ENCODE data around the gene SP1.
A peak's percentile ranks its signal among the peaks of the same experiment; 100 is the strongest.
"Not testable (repeated sequence)": the region's sequence is repeated elsewhere in the genome, so short reads cannot be mapped to it uniquely, and the experiment has no call there.

SP1 gene

DNA sequence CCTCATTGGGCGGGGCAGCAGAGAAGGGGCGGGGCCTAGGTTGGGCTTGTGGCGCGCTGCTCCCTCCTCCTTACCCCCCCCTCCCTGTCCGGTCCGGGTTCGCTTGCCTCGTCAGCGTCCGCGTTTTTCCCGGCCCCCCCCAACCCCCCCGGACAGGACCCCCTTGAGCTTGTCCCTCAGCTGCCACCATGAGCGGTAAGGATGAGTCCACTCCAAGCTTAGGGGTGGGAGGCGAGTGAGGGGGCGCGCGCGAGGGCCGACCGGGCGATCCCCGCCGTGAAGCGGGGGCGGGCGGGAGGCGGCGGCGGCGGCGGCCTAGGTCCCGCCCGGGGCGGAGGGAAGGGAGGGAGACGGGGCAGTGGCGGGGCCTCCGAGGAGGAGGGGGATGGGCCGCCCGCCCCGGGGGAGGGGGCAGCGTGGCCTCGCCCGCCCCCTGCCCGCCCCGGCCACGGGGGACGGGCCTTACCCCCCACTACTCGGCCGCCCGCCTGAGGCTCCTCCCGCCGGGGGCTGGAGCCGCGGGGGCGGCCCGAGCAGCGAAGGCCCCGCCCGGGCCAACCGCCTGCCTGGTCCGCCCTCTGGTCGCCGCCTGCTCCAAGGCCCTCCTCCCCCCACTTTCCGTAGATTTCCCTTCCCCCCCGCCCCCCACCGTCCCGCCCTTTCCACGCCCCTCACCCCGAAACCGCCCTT lies at the start of gene SP1:
SP1 (plus strand) TSS at position 73 of the 690 bp plus-strand sequence; CDS start at position 189, 116 bp downstream.
- no peaks in the 10 kb centered on the region for H3K9me3 ChIP-seq (ENCODE audit: control insufficient read depth, insufficient read depth, low read length)
- H3K4me1 ChIP-seq (ENCODE audit: insufficient read depth, low read length): peaks cover 16% of the 10 kb centered on the region
- peak within 1 kb of the TSS; percentile 83 for H3K9ac ChIP-seq (ENCODE audit: low read depth, low read length)
- H3K36me3 ChIP-seq (ENCODE audit: insufficient read depth, low read length): peaks cover 20% of the 10 kb centered on the region

DNA sequence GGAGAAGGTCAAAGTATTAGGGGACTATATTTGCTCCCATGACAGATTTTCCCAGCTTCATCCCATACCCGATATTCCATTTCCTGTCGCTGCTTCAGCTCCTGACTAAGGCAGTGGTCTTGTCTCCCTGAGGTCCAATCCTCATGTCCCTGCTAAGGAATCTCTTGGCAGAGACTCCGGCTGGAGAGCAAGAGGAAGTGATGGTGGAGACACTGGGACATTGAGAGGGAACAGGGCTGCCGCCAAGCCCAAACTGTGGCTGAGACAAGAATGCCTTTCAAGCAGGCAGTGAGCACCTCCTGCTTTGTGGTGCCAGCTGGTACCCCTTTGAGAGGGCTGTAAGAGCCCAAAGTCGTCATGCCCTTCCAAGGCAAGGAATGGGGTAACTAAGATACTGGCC lies 49.3 kb upstream of the SP1 start:
- Histone ChIP-seq H3K4me1 (ENCODE audit: insufficient read depth, low read length) (peaks cover 9% of the 10 kb centered on the region), H3K9me3 (ENCODE audit: control insufficient read depth, insufficient read depth, low read length) (no peaks in the 10 kb centered on the region), H3K36me3 (ENCODE audit: insufficient read depth, low read length) (no peaks in the 10 kb centered on the region), H3K9ac (ENCODE audit: low read depth, low read length) (no peak overlapping the region)

DNA sequence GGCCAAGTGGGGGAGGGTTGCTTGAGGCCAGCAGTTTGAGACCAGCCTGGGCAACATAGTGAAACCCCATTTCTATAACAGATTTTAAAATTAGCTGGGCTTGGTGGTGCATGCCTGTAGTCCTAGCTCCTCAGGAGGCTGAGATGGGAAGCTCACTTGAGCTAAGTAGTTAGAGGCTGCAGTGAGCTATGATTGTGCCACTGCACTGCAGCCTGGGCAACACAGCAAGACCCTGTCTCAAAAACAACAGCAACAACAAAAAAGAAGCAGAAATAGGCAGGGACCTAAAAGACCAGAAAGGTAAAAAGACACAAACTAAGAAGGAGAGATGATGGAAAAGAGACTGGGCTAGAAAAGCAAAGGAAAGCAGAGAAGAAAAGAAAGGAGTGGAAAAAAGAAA lies 47.6 kb upstream of the SP1 start:
- H3K36me3 ChIP-seq (ENCODE audit: insufficient read depth, low read length); H3K9ac ChIP-seq (ENCODE audit: low read depth, low read length); H3K9me3 ChIP-seq (ENCODE audit: control insufficient read depth, insufficient read depth, low read length): not testable (repeated sequence)
- peaks cover 13% of the 10 kb centered on the region for H3K4me1 ChIP-seq (ENCODE audit: insufficient read depth, low read length)

DNA sequence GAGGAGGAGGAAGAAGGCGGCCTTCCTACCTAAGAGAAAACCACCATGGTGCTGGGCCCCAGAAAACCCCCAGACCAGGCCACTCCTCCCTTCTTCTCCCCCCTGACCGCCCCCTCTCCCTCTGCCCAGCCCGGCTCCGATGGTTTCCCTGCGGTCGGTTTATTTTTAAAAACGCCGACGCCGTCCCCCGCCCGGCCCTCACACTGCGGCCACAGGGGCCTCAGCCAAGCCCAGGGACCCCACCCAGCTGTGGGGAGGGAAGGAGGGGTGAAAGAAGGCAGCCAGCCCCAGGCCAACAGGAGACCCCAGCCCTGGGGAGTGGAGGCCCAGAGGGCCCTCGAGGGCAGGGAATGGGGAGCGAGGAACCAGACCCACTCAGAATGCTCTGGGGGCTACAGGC lies 47.2 kb upstream of the SP1 start:
- H3K9ac ChIP-seq (ENCODE audit: low read depth, low read length): no peak overlapping the region
- H3K4me1 ChIP-seq (ENCODE audit: insufficient read depth, low read length): peaks cover 15% of the 10 kb centered on the region
- no peaks in the 10 kb centered on the region for H3K36me3 ChIP-seq (ENCODE audit: insufficient read depth, low read length)
- H3K9me3 ChIP-seq (ENCODE audit: control insufficient read depth, insufficient read depth, low read length): no peaks in the 10 kb centered on the region

DNA sequence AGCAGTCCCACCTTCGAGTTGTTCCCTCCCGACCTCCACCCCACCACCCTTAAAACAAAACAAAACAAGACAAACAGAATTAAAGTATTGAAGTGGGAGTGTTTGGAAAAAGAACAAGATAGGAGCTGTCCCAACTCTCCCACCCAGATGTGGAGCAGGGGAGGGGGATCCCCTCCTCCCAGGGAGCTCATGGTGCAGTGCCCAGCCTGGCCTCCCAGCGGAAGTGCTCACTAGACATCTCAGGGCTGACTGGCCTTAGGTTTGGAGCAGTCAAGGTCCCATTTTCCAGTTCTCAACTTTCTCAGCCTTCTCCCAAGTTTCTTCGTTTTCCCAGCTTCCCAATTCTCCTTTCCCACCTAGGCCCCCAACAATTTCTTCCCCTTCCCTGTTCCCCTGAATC lies 46.7 kb upstream of the SP1 start:
- no peaks in the 10 kb centered on the region for H3K9me3 ChIP-seq (ENCODE audit: control insufficient read depth, insufficient read depth, low read length)
- H3K4me1 ChIP-seq (ENCODE audit: insufficient read depth, low read length): peaks cover 19% of the 10 kb centered on the region
- H3K9ac ChIP-seq (ENCODE audit: low read depth, low read length): no peak overlapping the region

DNA sequence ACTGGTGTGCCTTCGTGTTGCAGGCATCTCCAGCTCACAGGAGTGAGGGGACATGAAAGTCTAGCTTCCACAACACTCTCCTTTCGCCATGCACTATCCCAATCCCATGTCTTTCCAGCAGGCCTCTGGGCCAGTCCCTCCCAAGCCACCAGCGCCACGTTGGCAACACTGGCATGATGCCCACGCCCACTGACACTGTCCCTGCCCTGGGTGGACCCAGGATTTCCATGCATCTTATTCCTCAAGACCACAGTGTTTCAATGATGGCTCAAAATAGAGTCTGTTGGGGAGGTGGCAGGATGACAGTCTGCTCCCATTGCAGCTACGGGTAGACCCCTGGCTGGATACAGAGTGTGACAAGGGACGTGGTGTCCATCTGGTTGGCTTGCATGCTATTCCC lies 46.1 kb upstream of the SP1 start:
- Histone ChIP-seq H3K36me3 (ENCODE audit: insufficient read depth, low read length) (no peaks in the 10 kb centered on the region), H3K9me3 (ENCODE audit: control insufficient read depth, insufficient read depth, low read length) (no peaks in the 10 kb centered on the region), H3K9ac (ENCODE audit: low read depth, low read length) (no peak overlapping the region), H3K4me1 (ENCODE audit: insufficient read depth, low read length) (peaks cover 21% of the 10 kb centered on the region)

More for the DNA sequence above, 46.7 kb upstream of the SP1 start:
- no peaks in the 10 kb centered on the region for H3K36me3 ChIP-seq (ENCODE audit: insufficient read depth, low read length)

DNA sequence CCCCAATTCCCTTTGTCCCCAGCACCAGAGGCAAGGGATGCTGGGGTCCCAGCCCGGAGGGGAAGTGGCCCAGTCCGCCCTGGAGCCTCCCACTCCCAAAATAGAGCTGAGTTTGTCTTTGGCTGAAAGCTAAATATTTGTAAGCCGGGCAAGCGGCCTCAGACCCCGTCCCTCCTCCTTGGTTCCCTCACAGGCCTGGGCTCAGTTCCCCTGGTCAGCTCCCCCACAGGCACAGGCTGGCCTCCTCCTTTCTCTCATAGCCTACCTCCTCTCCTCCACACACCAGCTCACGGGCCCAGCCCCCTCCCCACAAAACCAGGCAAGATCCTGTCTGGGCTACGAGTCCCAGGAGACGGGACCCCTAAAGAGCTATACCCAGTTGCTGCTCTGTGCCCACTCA lies 45.2 kb upstream of the SP1 start:
- Histone ChIP-seq H3K4me1 (ENCODE audit: insufficient read depth, low read length) (peaks cover 21% of the 10 kb centered on the region), H3K36me3 (ENCODE audit: insufficient read depth, low read length) (no peaks in the 10 kb centered on the region), H3K9me3 (ENCODE audit: control insufficient read depth, insufficient read depth, low read length) (no peaks in the 10 kb centered on the region), H3K9ac (ENCODE audit: low read depth, low read length) (no peak overlapping the region)

DNA sequence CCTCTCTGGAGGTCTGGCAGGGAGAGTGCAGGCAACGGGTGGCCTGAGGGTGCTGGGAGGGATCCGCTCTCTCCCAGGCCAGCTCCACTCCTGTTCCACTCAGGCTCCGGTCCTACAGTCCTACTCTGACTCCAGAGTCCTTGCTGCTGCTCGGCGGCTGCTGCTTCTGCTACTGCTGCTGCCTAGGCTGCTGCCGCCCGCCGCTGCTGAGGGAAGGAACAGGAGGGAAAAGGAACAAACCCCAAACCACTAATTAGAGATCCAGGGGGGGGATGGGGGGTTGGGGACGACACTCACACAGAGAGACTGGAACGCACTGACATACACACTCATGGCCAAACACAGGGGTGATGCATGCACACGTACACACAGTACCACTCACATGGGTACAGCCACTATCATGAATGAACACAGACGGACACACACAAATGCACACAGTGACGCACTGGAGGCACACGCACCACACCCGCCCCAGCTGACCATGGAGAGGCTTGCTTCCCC lies 43.7 kb upstream of the SP1 start, which contains the start of gene SP7:
SP7 (minus strand) TSS at position 174 of the 501 bp plus-strand sequence. CDS start 708 bp downstream, outside the sequence.
- peaks cover 21% of the 10 kb centered on the region for H3K4me1 ChIP-seq (ENCODE audit: insufficient read depth, low read length)
- H3K36me3 ChIP-seq (ENCODE audit: insufficient read depth, low read length): no peaks in the 10 kb centered on the region
- no peak within 1 kb of the TSS; the same call in 1 of the 2 replicates for H3K9ac ChIP-seq (ENCODE audit: low read depth, low read length)
- no peaks in the 10 kb centered on the region for H3K9me3 ChIP-seq (ENCODE audit: control insufficient read depth, insufficient read depth, low read length)

DNA sequence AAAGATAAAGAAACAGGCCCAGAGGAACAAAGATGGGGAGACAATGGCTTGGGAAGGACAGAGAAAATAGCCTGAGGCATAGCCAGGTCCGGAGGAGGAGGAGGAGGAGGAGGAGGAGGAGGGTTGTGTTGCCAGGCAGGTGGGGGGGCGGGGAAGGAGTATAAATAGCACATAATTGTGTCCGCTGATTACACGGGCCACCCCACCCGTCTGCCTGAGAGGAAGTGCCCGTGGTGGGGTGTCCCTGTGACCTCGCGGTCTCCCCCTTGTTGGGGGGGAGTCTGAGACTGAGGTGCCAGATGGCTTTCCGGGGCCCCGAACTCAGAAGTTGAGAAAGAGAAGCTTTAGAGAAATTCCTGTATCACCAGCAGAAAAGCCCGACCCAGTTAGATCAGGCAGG lies 42.0 kb upstream of the SP1 start:
- Histone ChIP-seq H3K4me1 (ENCODE audit: insufficient read depth, low read length) (peaks cover 21% of the 10 kb centered on the region), H3K36me3 (ENCODE audit: insufficient read depth, low read length) (no peaks in the 10 kb centered on the region), H3K9me3 (ENCODE audit: control insufficient read depth, insufficient read depth, low read length) (no peaks in the 10 kb centered on the region), H3K9ac (ENCODE audit: low read depth, low read length) (no peak overlapping the region; the same call in 1 of the 2 replicates)

DNA sequence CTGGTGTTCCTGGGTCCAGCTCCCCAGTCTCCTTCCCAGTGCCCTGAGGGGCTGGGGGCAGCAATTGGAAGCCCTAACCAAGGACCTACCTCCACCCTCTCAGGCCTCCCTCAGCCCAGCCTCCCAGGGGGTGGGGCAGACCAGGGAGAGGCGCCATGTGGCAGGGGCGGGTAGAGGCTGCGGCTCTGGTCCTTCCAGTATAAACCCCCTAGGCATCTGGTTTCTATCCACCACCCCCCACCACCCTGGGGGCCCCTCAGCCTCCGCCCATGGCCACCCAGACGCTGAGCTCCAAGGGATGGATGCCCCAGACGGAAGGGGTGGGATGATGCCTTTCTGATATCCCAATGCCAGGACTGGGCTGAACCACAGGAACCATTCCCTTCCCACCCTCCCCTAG lies 41.1 kb upstream of the SP1 start:
- Histone ChIP-seq H3K9ac (ENCODE audit: low read depth, low read length) (no peak overlapping the region), H3K4me1 (ENCODE audit: insufficient read depth, low read length) (peaks cover 21% of the 10 kb centered on the region), H3K36me3 (ENCODE audit: insufficient read depth, low read length) (no peaks in the 10 kb centered on the region), H3K9me3 (ENCODE audit: control insufficient read depth, insufficient read depth, low read length) (no peaks in the 10 kb centered on the region)

DNA sequence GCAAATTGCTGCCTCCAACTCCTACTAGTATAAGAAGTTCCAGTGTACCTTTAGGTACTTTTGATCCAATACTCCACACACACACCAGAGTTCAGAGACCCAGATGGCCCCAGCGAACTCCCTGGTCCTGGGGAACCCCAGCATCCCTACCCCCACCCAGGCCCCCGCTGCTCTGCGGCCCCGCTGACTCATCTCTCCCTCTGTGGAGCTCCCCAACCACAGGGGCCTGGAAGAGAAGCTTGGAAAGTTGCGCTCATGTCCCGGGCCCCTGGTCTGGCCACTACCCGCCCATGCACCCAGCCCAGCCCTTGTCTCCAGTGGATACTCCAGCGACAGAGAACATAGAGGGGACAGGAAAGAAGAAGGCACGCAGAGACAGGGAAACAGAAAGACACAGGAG lies 39.6 kb upstream of the SP1 start:
- Histone ChIP-seq H3K9me3 (ENCODE audit: control insufficient read depth, insufficient read depth, low read length) (no peaks in the 10 kb centered on the region), H3K36me3 (ENCODE audit: insufficient read depth, low read length) (no peaks in the 10 kb centered on the region), H3K9ac (ENCODE audit: low read depth, low read length) (no peak overlapping the region), H3K4me1 (ENCODE audit: insufficient read depth, low read length) (peaks cover 18% of the 10 kb centered on the region)

DNA sequence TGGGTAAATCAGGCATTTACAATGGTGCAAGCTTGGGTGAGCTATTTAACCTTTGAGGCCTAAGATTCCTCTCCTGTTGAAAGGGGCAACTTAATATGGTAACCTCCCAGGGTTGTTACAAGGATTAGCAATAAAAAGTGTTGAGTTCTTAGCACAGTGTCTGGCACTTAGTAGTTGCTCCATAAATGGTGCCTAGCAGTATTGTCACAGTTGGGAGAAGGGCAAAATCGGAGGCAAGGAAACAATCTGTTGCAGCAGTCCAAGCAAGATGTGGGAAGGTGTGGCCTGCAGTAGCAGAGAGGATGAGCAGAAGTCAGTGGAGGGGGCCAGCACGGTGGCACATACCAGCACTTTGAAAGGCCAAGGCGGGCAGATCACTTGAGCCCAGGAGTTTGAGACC lies 36.5 kb upstream of the SP1 start:
- Histone ChIP-seq H3K4me1 (ENCODE audit: insufficient read depth, low read length) (peaks cover 7% of the 10 kb centered on the region; the same call in 1 of the 2 replicates), H3K9ac (ENCODE audit: low read depth, low read length) (no peak overlapping the region), H3K36me3 (ENCODE audit: insufficient read depth, low read length) (no peaks in the 10 kb centered on the region), H3K9me3 (ENCODE audit: control insufficient read depth, insufficient read depth, low read length) (no peaks in the 10 kb centered on the region)

DNA sequence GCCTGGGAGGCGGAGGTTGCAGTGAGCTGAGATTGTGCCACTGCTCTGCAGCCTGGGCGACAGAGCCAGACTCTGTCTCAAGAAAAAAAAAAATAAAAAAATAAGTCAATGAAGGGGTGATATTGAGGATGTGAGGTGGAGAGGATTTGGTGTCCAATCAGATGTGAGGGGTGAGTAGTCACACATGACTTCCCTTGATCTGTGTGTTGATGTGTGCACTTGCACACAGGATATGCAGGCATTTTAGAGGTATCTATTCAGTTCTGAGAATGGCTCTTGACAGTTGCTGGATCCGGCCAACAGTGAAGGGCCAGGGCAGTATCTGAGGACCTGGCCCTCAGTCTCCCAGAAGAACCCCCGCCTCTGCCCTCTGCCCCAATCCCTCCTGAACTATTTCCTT lies 36.0 kb upstream of the SP1 start:
- Histone ChIP-seq H3K4me1 (ENCODE audit: insufficient read depth, low read length) (peaks cover 7% of the 10 kb centered on the region; the same call in 1 of the 2 replicates), H3K9ac (ENCODE audit: low read depth, low read length) (no peak overlapping the region), H3K9me3 (ENCODE audit: control insufficient read depth, insufficient read depth, low read length) (no peaks in the 10 kb centered on the region), H3K36me3 (ENCODE audit: insufficient read depth, low read length) (no peaks in the 10 kb centered on the region)

DNA sequence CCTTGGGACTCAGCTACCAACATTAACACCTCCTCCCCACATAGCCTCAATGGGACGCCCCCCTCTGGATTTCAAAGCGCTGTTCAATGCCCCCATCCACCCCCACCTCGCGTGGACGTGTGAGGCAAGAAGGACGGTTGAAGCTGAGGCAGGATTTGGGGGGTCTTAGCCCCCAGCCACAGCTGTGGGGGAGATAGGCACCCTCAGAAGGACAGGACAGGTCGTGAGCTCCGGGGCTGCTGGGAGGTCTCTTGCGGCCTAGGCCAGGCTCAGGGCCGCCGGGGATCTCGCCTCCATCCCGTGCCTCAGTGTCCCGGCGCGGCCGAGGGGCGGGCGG lies 35.5 kb upstream of the SP1 start:
- Histone ChIP-seq H3K9me3 (ENCODE audit: control insufficient read depth, insufficient read depth, low read length) (no peaks in the 10 kb centered on the region), H3K36me3 (ENCODE audit: insufficient read depth, low read length) (no peaks in the 10 kb centered on the region), H3K4me1 (ENCODE audit: insufficient read depth, low read length) (peaks cover 7% of the 10 kb centered on the region; the same call in 1 of the 2 replicates), H3K9ac (ENCODE audit: low read depth, low read length) (peak overlapping the region; percentile 37; the same call in 1 of the 2 replicates)

DNA sequence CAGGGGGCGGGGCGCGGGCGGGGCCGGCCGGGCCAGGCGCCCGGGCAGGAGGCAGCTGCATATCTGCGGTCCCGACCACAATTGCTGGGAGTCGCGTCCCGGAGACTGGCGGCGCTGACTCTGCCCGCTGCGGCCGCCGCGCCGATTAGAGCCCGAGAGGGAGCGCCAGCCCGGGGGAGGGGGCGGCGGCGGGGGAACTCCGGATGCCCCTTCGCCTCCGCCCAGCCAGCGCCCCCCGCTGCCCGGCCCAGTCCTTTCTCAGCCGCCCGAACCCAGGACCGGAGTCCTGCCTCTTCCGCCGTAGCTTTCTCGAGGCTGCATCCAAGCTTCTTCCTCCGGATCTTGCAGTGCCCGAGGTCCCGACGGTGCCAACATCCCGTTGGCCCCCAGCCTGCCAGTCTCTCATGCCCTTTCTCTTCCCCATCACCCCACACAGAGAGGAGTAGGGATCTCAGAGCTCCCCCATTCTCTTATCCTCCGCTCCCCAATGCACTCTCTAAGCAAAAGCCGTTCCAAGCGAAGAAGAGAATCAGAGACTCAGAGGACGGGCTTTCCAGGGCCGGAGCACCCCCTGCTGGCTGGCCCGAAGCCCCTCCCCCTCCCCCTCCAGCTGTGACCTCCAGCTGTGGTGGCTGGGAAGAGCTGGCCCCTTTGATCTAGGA lies 35.0 kb upstream of the SP1 start:
- Histone ChIP-seq H3K4me1 (ENCODE audit: insufficient read depth, low read length) (peaks cover 7% of the 10 kb centered on the region; the same call in 1 of the 2 replicates), H3K36me3 (ENCODE audit: insufficient read depth, low read length) (no peaks in the 10 kb centered on the region), H3K9me3 (ENCODE audit: control insufficient read depth, insufficient read depth, low read length) (no peaks in the 10 kb centered on the region), H3K9ac (ENCODE audit: low read depth, low read length) (peak overlapping the region; percentile 57)

Data from ES-I3 (cell line).